Measurements from ENCODE around the gene SPINK9.

- no peak for TF ChIP-seq CTCF (IDR thresholded peaks at IDR 0.05)
- no peak for TF ChIP-seq POLR2A (IDR thresholded peaks at IDR 0.05)
- no peak for TF ChIP-seq POLR2AphosphoS5 (IDR thresholded peaks at IDR 0.05; ENCODE audit: insufficient read depth in 1 of 2, low read depth in 1 of 2)
Observed at GRCh38 chr5:148333262-148333849, 2.0 kb upstream of the SPINK9 start.

Measured in vagina (tissue), 2 donors.